Peyer's patch (tissue), 4 donors: Measurements from ENCODE around the gene FOXP4. TPM values are rescaled to one million over a fixed set of nuclear protein-coding genes. Genes with fewer than 3 reads are reported as not detected.

ENCODE experiments used
- DNase-seq, 3 donors: peaks; one replicate each; pipeline ENCODE4 v3.0.0-alpha.2; 2017 to 2019
- H3K27ac ChIP-seq, 4 donors: fragments of 200-600 bp; sonication (generic); one replicate each; pipeline ENCODE4 v1.5.1; 2016 to 2019
- H3K27me3 ChIP-seq, 2 donors: fragments of 200-600 bp; sonication (generic); one replicate each; pipeline ENCODE4 v1.5.1; 2019
- H3K36me3 ChIP-seq, 3 donors: fragments of 200-600 bp; sonication (generic); one replicate each; pipeline ENCODE4 v1.5.1; 2016 to 2019
- H3K4me1 ChIP-seq, 4 donors: fragments of 200-600 bp; sonication (generic); one replicate each; pipeline ENCODE4 v1.5.1; 2016 to 2019
- H3K4me3 ChIP-seq, 4 donors: fragments of 200-600 bp; sonication (generic); 1 replicate in 3 of 4; 2 replicates in 1 of 4; pipeline ENCODE4 v1.5.1; 2016 to 2019; ENCODE audit warnings: mild to moderate bottlenecking in 1 of 4
- H3K9me3 ChIP-seq, 4 donors: fragments of 200-600 bp; sonication (generic); one replicate each; pipeline ENCODE4 v1.5.1; 2016 to 2019; ENCODE audit warnings: mild to moderate bottlenecking in 1 of 4
- CTCF ChIP-seq, 6 experiments: fragments of 450-650 bp in 4 of 6; fragments of 200-600 bp in 2 of 6; sonication (generic) in 1 of 6; IDR thresholded peaks; one replicate each; pipeline ENCODE4 v1.5.1; 2017 to 2019; ENCODE audit warnings: antibody characterized with exemption in 6 of 6, mild to moderate bottlenecking in 3 of 6, moderate library complexity in 1 of 6
- POLR2A ChIP-seq, 2 donors: fragments of 450-650 bp; IDR thresholded peaks; one replicate each; pipeline ENCODE4 v1.5.1; 2017; ENCODE audit warnings: antibody characterized with exemption in 2 of 2, mild to moderate bottlenecking in 2 of 2, moderate library complexity in 2 of 2
- total RNA-seq, 4 donors: library from RNA; depleted of rRNA; stranded (reverse); fragments of >200 nt; gene quantifications; one replicate each; pipeline ENCODE4 v1.1.0, GENCODE V29; 2016

The FOXP4 gene
- total RNA-seq, 4 donors from 2014 or later, result 13.2 to 36.5 (median 20.0) TPM

- Histone ChIP-seq H3K9me3 (no peaks in the 10 kb centered on the region), H3K36me3 (peaks cover 0 to 67% (median 0%) of the 10 kb centered on the region in 3 donors), H3K27ac (no peak overlapping the region), H3K4me3 (no peak overlapping the region), H3K4me1 (no peaks in the 10 kb centered on the region), H3K27me3 (no peaks in the 10 kb centered on the region)
- no peak for TF ChIP-seq POLR2A (IDR thresholded peaks at IDR 0.05)
- no peak for TF ChIP-seq CTCF (IDR thresholded peaks at IDR 0.05)
- no peak for DNase-seq
These were observed 50.6 kb downstream of the FOXP4 start for GRCh38 chr6:41596807-41597206.

DNA sequence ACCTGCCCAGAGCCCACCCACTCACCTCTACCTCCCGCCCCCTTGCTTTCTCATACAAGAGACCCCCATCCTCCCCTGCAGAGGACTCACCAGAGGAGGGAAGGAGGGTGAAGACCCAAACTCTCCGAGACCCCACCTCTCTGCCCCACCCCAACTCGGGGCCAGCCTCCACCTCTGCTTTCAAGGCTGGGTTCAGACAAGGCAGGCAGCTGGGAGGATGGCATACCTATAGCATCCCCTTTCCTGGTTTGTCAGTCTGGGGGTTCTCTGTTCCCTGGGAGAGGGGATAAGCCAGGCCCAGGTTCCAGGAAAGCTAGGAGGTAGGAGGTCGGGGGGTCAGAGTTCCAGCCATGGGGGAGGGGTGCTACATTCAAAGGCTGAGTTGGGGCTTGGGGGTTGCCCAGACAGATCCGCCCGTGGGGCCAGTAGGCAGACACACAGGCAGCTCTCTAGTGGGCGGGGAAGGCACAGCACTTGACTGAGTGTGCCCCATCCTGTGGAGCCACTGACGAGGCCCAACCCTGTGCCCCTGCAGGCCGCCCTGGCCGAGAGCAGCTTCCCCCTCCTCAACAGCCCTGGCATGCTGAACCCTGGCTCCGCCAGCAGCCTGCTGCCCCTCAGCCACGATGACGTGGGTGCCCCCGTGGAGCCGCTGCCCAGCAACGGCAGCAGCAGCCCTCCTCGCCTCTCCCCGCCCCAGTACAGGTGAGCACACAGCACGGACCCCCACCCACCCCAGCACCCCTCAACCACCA is 51.2 kb downstream of the FOXP4 start:
- DNase-seq, result no peak
- Histone ChIP-seq H3K27ac (no peak overlapping the region), H3K4me3 (no peak overlapping the region), H3K27me3 (no peaks in the 10 kb centered on the region), H3K9me3 (no peaks in the 10 kb centered on the region), H3K4me1 (peaks cover 0 to 3% (median 0%) of the 10 kb centered on the region in 4 donors), H3K36me3 (peaks cover 0 to 67% (median 0%) of the 10 kb centered on the region in 3 donors)
- no peak for TF ChIP-seq CTCF (IDR thresholded peaks at IDR 0.05)
- TF ChIP-seq POLR2A (IDR thresholded peaks at IDR 0.05), result no peak

DNA sequence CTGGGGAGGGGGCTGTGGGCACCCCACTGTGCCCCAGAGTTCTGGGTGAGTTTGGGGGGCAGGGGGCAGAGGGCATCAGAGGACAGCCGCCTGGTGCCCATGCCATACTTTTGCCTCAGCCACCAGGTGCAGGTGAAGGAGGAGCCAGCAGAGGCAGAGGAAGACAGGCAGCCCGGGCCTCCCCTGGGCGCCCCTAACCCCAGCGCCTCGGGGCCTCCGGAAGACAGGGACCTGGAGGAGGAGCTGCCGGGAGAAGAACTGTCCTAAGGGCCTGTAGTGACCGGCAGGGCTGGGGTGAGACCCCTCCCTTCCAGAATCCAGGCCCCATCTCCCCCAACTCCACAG is 52.5 kb downstream of the FOXP4 start:
- TF ChIP-seq CTCF (IDR thresholded peaks at IDR 0.05), result no peak
- TF ChIP-seq POLR2A (IDR thresholded peaks at IDR 0.05), result no peak
- no peaks in the 10 kb centered on the region for H3K27me3 ChIP-seq
- H3K27ac ChIP-seq, result no peak overlapping the region
- peaks cover 0 to 8% (median 2%) of the 10 kb centered on the region in 4 donors for H3K4me1 ChIP-seq
- no peaks in the 10 kb centered on the region for H3K9me3 ChIP-seq
- H3K4me3 ChIP-seq, result no peak overlapping the region
- no peak for DNase-seq
- H3K36me3 ChIP-seq, result peaks cover 0 to 60% (median 0%) of the 10 kb centered on the region in 3 donors

DNA sequence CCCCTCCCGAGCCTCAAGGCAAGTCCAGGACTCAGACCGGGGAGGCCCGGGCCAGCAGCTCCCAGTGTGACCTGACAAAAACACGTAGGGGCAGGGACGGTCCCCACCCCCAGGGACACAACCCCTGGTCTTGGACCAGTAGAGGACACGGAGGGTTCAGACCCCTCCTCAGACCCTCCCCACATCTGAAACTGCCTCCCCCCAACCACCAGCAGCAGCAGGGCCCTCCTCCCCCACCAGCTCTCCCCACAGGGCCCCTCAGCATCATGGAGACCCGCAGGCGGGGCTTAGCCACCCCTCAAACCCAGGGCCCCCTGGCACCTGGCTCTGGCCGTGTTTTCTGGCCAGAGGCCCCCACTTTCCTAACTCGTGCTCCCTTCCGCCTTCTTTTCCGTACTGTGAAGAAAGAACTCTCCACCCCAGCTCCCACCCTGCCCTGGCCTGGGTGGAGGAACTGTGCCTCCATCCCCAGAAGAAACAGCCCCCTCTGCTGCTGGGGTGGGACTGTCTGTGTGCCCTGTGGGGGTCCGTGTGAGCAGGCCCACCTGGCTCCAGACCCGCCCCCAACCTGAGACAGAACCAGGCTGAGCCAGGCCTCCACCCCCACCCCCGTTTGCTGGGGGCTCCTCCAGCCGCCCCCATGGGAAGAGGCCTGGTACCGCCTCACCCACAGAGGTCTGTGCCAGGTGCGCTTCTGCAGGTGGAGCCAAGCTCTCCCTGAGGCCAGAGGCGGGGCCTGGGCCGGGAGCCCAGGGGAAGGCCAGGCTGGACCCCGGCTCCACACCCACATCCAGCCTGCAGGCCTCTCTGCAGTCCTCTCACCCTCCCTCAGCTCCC is 53.1 kb downstream of the FOXP4 start:
- Histone ChIP-seq H3K27ac (no peak overlapping the region), H3K4me3 (no peak overlapping the region), H3K4me1 (peaks cover 0 to 8% (median 2%) of the 10 kb centered on the region in 4 donors), H3K9me3 (no peaks in the 10 kb centered on the region), H3K36me3 (peaks cover 0 to 54% (median 0%) of the 10 kb centered on the region in 3 donors), H3K27me3 (no peaks in the 10 kb centered on the region)
- no peak for TF ChIP-seq POLR2A (IDR thresholded peaks at IDR 0.05)
- no peak for TF ChIP-seq CTCF (IDR thresholded peaks at IDR 0.05)
- DNase-seq, result no peak

DNA sequence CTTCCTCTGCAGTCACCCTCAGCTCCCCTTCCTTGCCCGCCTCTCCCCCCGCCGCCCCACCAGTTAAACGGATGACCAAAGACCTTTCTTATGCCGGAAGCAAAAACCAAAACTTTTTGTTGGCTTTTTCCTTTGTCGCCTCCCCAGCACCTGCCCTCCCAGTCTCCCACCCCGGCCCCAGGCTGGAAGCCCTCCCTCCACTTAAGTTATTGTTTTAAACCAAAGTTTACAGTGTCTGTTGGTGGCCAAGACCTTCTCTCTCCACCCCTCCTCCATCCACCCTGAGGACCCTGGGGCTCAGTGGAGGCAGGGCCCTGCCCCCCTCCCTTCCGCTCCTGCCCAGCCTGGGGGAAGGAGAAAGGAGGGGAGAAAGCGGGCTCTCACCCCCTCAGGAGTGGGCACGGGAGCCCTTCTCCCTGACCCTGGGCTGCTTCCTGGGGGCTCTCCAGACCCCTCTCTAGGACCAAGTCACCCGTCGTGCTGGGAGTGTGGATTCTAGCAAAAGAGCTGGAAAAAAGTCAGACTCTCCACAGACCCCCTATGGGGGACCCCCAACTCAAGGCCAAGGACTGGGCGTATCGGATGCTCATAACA is 53.8 kb downstream of the FOXP4 start:
- peaks cover 0 to 46% (median 0%) of the 10 kb centered on the region in 3 donors for H3K36me3 ChIP-seq
- TF ChIP-seq POLR2A (IDR thresholded peaks at IDR 0.05) (no peak), CTCF (IDR thresholded peaks at IDR 0.05) (no peak)
- no peaks in the 10 kb centered on the region for H3K9me3 ChIP-seq
- no peaks in the 10 kb centered on the region for H3K27me3 ChIP-seq
- H3K4me1 ChIP-seq, result peaks cover 0 to 8% (median 2%) of the 10 kb centered on the region in 4 donors
- no peak overlapping the region for H3K4me3 ChIP-seq
- DNase-seq, result no peak
- no peak overlapping the region for H3K27ac ChIP-seq
